CD4-positive, alpha-beta memory T cell (primary cell): ENCODE measurements around the gene SV2A. TPM values are rescaled to one million over a fixed set of nuclear protein-coding genes. Genes with fewer than 3 reads are reported as not detected.
A peak's percentile ranks its signal among the peaks of the same experiment; 100 is the strongest.

ENCODE experiments used
- CTCF ChIA-PET: fragments of 350-600 bp; sonication (Branson Sonifier 250); formaldehyde crosslinking; loops from one replicate; lab custom pipeline; 2021; ENCODE audit warnings: inconsistent platforms; ENCODE audit not compliant: partially characterized antibody; lab: Charles Lee
- POLR2A ChIA-PET: fragments of 350-600 bp; sonication (Branson Sonifier 250); formaldehyde crosslinking; loops from one replicate; lab custom pipeline; 2021; ENCODE audit not compliant: partially characterized antibody; lab: Charles Lee
- DNase-seq, 5 donors: peaks; one replicate each; pipeline versions ENCODE4 v3.0.0 to v3.0.0-alpha.2; 2020 to 2022; ENCODE audit warnings: mixed read lengths in 1 of 5
- H3K27ac ChIP-seq: one replicate; pipeline ENCODE4 v1.7.0; 2013; ENCODE audit warnings: low read depth, low read length
- H3K27me3 ChIP-seq: 2 replicates; pipeline ENCODE4 v1.7.0; 2013; ENCODE audit warnings: mild to moderate bottlenecking, low read length, moderate library complexity; ENCODE audit not compliant: insufficient read depth
- H3K36me3 ChIP-seq: 2 replicates; pipeline ENCODE4 v1.7.0; 2013; ENCODE audit warnings: mild to moderate bottlenecking, low read length, moderate library complexity; ENCODE audit not compliant: insufficient read depth
- H3K4me1 ChIP-seq: 2 replicates; pipeline ENCODE4 v1.7.0; 2013; ENCODE audit warnings: mild to moderate bottlenecking, low read length, moderate library complexity; ENCODE audit not compliant: insufficient read depth
- H3K4me3 ChIP-seq, 2 donors: one replicate each; pipeline ENCODE4 v1.7.0; 2013; ENCODE audit warnings: low read length in 2 of 2, mild to moderate bottlenecking in 1 of 2
- H3K9me3 ChIP-seq, 2 donors: one replicate each; pipeline ENCODE4 v1.7.0; 2013; ENCODE audit warnings: low read length in 2 of 2, control low read depth in 1 of 2; ENCODE audit not compliant: control insufficient read depth in 1 of 2
- H3K27ac Mint-ChIP-seq, 7 donors: one replicate each; pipeline ENCODE4 v1.8.0; 2020 to 2021; ENCODE audit warnings: mixed read lengths in 7 of 7, mild to moderate bottlenecking in 6 of 7, inconsistent platforms in 3 of 7, moderate library complexity in 3 of 7
- H3K27me3 Mint-ChIP-seq, 2 donors: one replicate each; pipeline ENCODE4 v1.8.0; 2020 to 2021; ENCODE audit warnings: mixed read lengths in 2 of 2
- H3K36me3 Mint-ChIP-seq, 2 donors: one replicate each; pipeline ENCODE4 v1.8.0; 2020 to 2021; ENCODE audit warnings: mixed read lengths in 2 of 2, inconsistent platforms in 1 of 2, mild to moderate bottlenecking in 1 of 2
- H3K4me1 Mint-ChIP-seq, 4 donors: one replicate each; pipeline ENCODE4 v1.8.0; 2020 to 2021; ENCODE audit warnings: mixed read lengths in 4 of 4, mild to moderate bottlenecking in 1 of 4
- H3K4me3 Mint-ChIP-seq, 8 donors: one replicate each; pipeline ENCODE4 v1.8.0; 2020 to 2021; ENCODE audit warnings: mixed read lengths in 8 of 8, mild to moderate bottlenecking in 7 of 8, moderate library complexity in 6 of 8, inconsistent platforms in 3 of 8
- H3K9me3 Mint-ChIP-seq, 8 donors: one replicate each; pipeline ENCODE4 v1.8.0; 2020 to 2021; ENCODE audit warnings: mixed read lengths in 8 of 8, mild to moderate bottlenecking in 5 of 8, inconsistent platforms in 3 of 8, moderate library complexity in 1 of 8
- intact Hi-C: fragments of 100-400 bp; cut with micrococcal nuclease; formaldehyde crosslinking; loops from one replicate; pipeline ENCODE4 v1.15.1; 2023
- polyA plus RNA-seq, 2 donors: library from polyadenylated mRNA; unstranded; fragments of 300-500 nt; fragmentation: Illumina TruSeq; gene quantifications; one replicate each; pipeline ENCODE4 v1.2.3, GENCODE V29; 2021
- total RNA-seq, 2 experiments: library from RNA; stranded (reverse); gene quantifications; one replicate each; pipeline ENCODE4 v1.2.3, GENCODE V29; 2021

SV2A gene
- total and polyA plus RNA-seq, 4 experiments from 2014 or later = 2.8 to 5.0 (median 3.6) TPM

GRCh38 chr1:149932474-149932873, 14.8 kb upstream of the SV2A start:
- Mint-ChIP-seq H3K27me3 (peaks cover 3% of the 10 kb centered on the region in 2 donors), H3K9me3 (no peaks in the 10 kb centered on the region), H3K36me3 (peaks cover 0 to 6% of the 10 kb centered on the region in 2 donors), H3K4me3 (no peak overlapping the region), H3K27ac (no peak overlapping the region), H3K4me1 (peaks cover 10 to 27% (median 17%) of the 10 kb centered on the region in 4 donors)
- peaks cover 15% of the 10 kb centered on the region for H3K4me1 ChIP-seq
- H3K27ac ChIP-seq = no peak overlapping the region
- ChIA-PET CTCF (no interaction called here), POLR2A (interaction anchor here (6.6 kb wide), 1 partner anchor 45 kb away, joined by 176 read pairs; a partner anchor contains a TSS)
- H3K27me3 ChIP-seq = no peaks in the 10 kb centered on the region
- DNase-seq = no peak
- no peaks in the 10 kb centered on the region for H3K9me3 ChIP-seq
- H3K4me3 ChIP-seq = no peak overlapping the region
- no peaks in the 10 kb centered on the region for H3K36me3 ChIP-seq
- intact Hi-C loops = no loop called here

GRCh38 chr1:149931212-149931790, 13.7 kb upstream of the SV2A start:
- intact Hi-C loops = no loop called here
- no peak for DNase-seq
- Mint-ChIP-seq H3K4me3 (peak overlapping the region in 2 of 8 donors; percentile 4 to 20), H3K4me1 (peaks cover 9 to 32% (median 19%) of the 10 kb centered on the region in 4 donors), H3K36me3 (peaks cover under 1 to 13% of the 10 kb centered on the region in 2 donors), H3K9me3 (no peaks in the 10 kb centered on the region), H3K27me3 (peaks cover 3% of the 10 kb centered on the region in 2 donors), H3K27ac (peak overlapping the region in 1 of 7 donors; percentile 72)
- ChIA-PET POLR2A (interaction anchor here (1.0 to 6.6 kb wide), 2 partner anchors 15 to 44 kb away, joined by 3 to 176 read pairs; a partner anchor contains a TSS), CTCF (no interaction called here)
- H3K27ac ChIP-seq = no peak overlapping the region
- H3K27me3 ChIP-seq = no peaks in the 10 kb centered on the region
- H3K4me3 ChIP-seq = no peak overlapping the region
- peaks cover 21% of the 10 kb centered on the region for H3K4me1 ChIP-seq
- no peaks in the 10 kb centered on the region for H3K9me3 ChIP-seq
- H3K36me3 ChIP-seq = peaks cover 2% of the 10 kb centered on the region

- peaks cover 17% of the 10 kb centered on the region for H3K36me3 ChIP-seq
- POLR2A ChIA-PET = interaction anchor here (2.1 to 6.6 kb wide), 3 partner anchors 30 to 80 kb away, joined by 10 to 176 read pairs (median 16); partner anchors contain the start of gene BOLA1
- H3K27me3 ChIP-seq = no peaks in the 10 kb centered on the region
- no peak overlapping the region for H3K27ac ChIP-seq
- no peak overlapping the region for H3K4me3 Mint-ChIP-seq
- H3K4me1 Mint-ChIP-seq = peaks cover 19 to 46% (median 31%) of the 10 kb centered on the region in 4 donors
- H3K4me1 ChIP-seq = peaks cover 35% of the 10 kb centered on the region
- CTCF ChIA-PET = interaction anchor here (1.2 to 1.4 kb wide), 3 partner anchors 28 to 257 kb away, joined by 3 to 4 read pairs (median 3); no protein-coding TSS in a partner anchor
- no peak for DNase-seq
- H3K4me3 ChIP-seq = no peak overlapping the region
- H3K27me3 Mint-ChIP-seq = peaks cover 3% of the 10 kb centered on the region in 2 donors
- H3K9me3 ChIP-seq = no peaks in the 10 kb centered on the region
- no peaks in the 10 kb centered on the region for H3K9me3 Mint-ChIP-seq
- intact Hi-C loops = no loop called here
- peak overlapping the region in 4 of 7 donors; percentile 38 to 57 (median 40) for H3K27ac Mint-ChIP-seq
- peaks cover 14 to 26% of the 10 kb centered on the region in 2 donors for H3K36me3 Mint-ChIP-seq
Measured at GRCh38 chr1:149929856-149930255, 12.2 kb upstream of the SV2A start.

GRCh38 chr1:149928401-149928724, 10.7 kb upstream of the SV2A start:
- Mint-ChIP-seq H3K4me3 (peak overlapping the region; percentile 90 to 98 (median 96)), H3K36me3 (peaks cover 28 to 39% of the 10 kb centered on the region in 2 donors), H3K27ac (peak overlapping the region; percentile 95 to 98 (median 97)), H3K27me3 (peaks cover 3% of the 10 kb centered on the region in 2 donors), H3K4me1 (peaks cover 26 to 53% (median 40%) of the 10 kb centered on the region in 4 donors), H3K9me3 (no peaks in the 10 kb centered on the region)
- ChIA-PET CTCF (interaction anchor here (1.0 to 2.2 kb wide), 4 partner anchors 34 to 258 kb away, joined by 3 to 13 read pairs (median 6); a partner anchor contains a TSS), POLR2A (interaction anchor here (0.8 to 6.6 kb wide), 26 partner anchors 10 to 701 kb away, joined by 3 to 176 read pairs (median 5); partner anchors contain the start of genes APH1A, BOLA1, ENSA and OTUD7B)
- Histone ChIP-seq H3K36me3 (peaks cover 30% of the 10 kb centered on the region), H3K4me3 (peak overlapping the region; percentile 80 to 86), H3K4me1 (peaks cover 40% of the 10 kb centered on the region), H3K27ac (peak overlapping the region; percentile 87), H3K27me3 (no peaks in the 10 kb centered on the region), H3K9me3 (no peaks in the 10 kb centered on the region)
- intact Hi-C loops = no loop called here
- no peak for DNase-seq

GRCh38 chr1:149927563-149928400, 10.1 kb upstream of the SV2A start, which contains the start of gene SF3B4:
TSS of gene SF3B4 (minus strand) at chr1:149927803. CDS start at chr1:149927759, 44 bp downstream.
- H3K36me3 Mint-ChIP-seq = peaks cover 32 to 45% of the 10 kb centered on the region in 2 donors
- CTCF ChIA-PET = interaction anchor here (1.0 to 2.2 kb wide), 4 partner anchors 34 to 259 kb away, joined by 3 to 13 read pairs (median 6); a partner anchor contains a TSS
- DNase-seq = peak; percentile 93 to 97 (median 94)
- Histone ChIP-seq H3K27me3 (no peaks in the 10 kb centered on the region), H3K4me1 (peaks cover 40% of the 10 kb centered on the region), H3K4me3 (peak within 1 kb of the TSS; percentile 80 to 86), H3K9me3 (no peaks in the 10 kb centered on the region), H3K27ac (peak within 1 kb of the TSS; percentile 87), H3K36me3 (peaks cover 36% of the 10 kb centered on the region)
- H3K9me3 Mint-ChIP-seq = no peaks in the 10 kb centered on the region
- H3K27me3 Mint-ChIP-seq = peaks cover 3% of the 10 kb centered on the region in 2 donors
- H3K4me1 Mint-ChIP-seq = peaks cover 28 to 53% (median 41%) of the 10 kb centered on the region in 4 donors
- peak within 1 kb of the TSS; percentile 90 to 98 (median 96) for H3K4me3 Mint-ChIP-seq
- peak within 1 kb of the TSS; percentile 95 to 98 (median 97) for H3K27ac Mint-ChIP-seq
- POLR2A ChIA-PET = interaction anchor here (0.8 to 6.6 kb wide), 26 partner anchors 9 to 702 kb away, joined by 3 to 176 read pairs (median 5); partner anchors contain the start of genes APH1A, BOLA1, ENSA and OTUD7B
- intact Hi-C loops = loop anchor here (1.0 kb wide), 3 partner anchors 12 to 40 kb away; partner anchors contain the start of gene BOLA1

DNA sequence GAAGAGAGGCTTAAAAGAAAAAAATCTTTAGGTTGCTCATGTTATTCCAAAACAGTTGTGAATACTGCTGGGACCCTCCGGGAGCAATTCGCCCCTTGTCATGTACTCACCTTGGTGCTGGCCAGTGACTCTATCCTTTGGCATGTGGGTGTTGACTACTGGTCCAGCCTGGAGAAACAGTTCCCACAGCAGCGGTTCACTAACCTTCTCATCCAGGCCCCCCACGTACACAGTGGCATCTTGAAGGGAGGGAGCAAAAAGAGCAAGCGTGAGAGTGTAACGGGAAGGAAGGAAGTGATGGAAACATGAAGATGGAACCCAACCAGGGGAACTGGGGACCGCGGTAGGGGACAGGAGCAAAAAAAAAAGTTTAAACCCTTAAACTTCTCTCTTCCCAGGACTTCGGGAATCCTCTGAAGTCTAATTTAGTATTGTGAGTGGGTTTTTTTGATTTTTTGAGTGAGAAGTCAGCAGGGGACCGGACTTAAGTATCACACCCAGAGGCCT, 9.5 kb upstream of the SV2A start:
- Mint-ChIP-seq H3K27ac (peak overlapping the region; percentile 95 to 98 (median 97)), H3K9me3 (no peaks in the 10 kb centered on the region), H3K4me1 (peaks cover 28 to 53% (median 41%) of the 10 kb centered on the region in 4 donors), H3K27me3 (peaks cover under 1 to 3% of the 10 kb centered on the region in 2 donors), H3K36me3 (peaks cover 37 to 50% of the 10 kb centered on the region in 2 donors), H3K4me3 (peak overlapping the region; percentile 90 to 98 (median 96))
- Histone ChIP-seq H3K4me3 (peak overlapping the region; percentile 80 to 86), H3K9me3 (no peaks in the 10 kb centered on the region), H3K36me3 (peaks cover 40% of the 10 kb centered on the region), H3K27ac (peak overlapping the region; percentile 87), H3K27me3 (no peaks in the 10 kb centered on the region), H3K4me1 (peaks cover 40% of the 10 kb centered on the region)
- intact Hi-C loops = loop anchor here (1.0 kb wide), 3 partner anchors 12 to 40 kb away; partner anchors contain the start of gene BOLA1
- ChIA-PET CTCF (no interaction called here), POLR2A (interaction anchor here (2.2 to 6.6 kb wide), 2 partner anchors 11 to 39 kb away, joined by 8 to 176 read pairs; a partner anchor contains a TSS)
- no peak for DNase-seq
